Neural crest cell (in vitro differentiated cells): Measurements from ENCODE around the gene IL6ST. TPM values are rescaled to one million over a fixed set of nuclear protein-coding genes. Genes with fewer than 3 reads are reported as not detected.

Experiments used
- DNase-seq: peaks from one replicate; pipeline ENCODE4 v3.0.0; 2021; ENCODE audit warnings: low read depth, mixed read lengths, low spot score
- H3K27ac Mint-ChIP-seq: one replicate; pipeline ENCODE4 v1.8.0; 2021; ENCODE audit warnings: mild to moderate bottlenecking, mixed read lengths; ENCODE audit not compliant: unreplicated experiment
- H3K27me3 Mint-ChIP-seq: 2 replicates; pipeline ENCODE4 v1.8.0; 2021; ENCODE audit warnings: low read depth, mild to moderate bottlenecking, mixed read lengths
- H3K36me3 Mint-ChIP-seq: 2 replicates; pipeline ENCODE4 v1.8.0; 2021; ENCODE audit warnings: low read depth, mild to moderate bottlenecking, mixed read lengths
- H3K4me1 Mint-ChIP-seq: 2 replicates; pipeline ENCODE4 v1.8.0; 2021; ENCODE audit warnings: mixed read lengths
- H3K4me3 Mint-ChIP-seq: one replicate; pipeline ENCODE4 v1.8.0; 2021; ENCODE audit warnings: mild to moderate bottlenecking, mixed read lengths
- H3K9me3 Mint-ChIP-seq: 2 replicates; pipeline ENCODE4 v1.8.0; 2021; ENCODE audit warnings: mixed read lengths
- total RNA-seq: library from RNA; stranded (reverse); gene quantifications from 2 replicates; pipeline ENCODE4 v1.2.1, GENCODE V29; 2021
- TF ChIP-seq, protein P1 (sequence below): fragments of 200-600 bp; sonication (generic); conservative IDR thresholded peaks from 2 replicates; pipeline ENCODE4 v1.5.0; 2021; ENCODE audit warnings: antibody characterized with exemption, mild to moderate bottlenecking

IL6ST gene
- total RNA-seq, 1 donor from 2014 or later = 39.6 TPM

DNA sequence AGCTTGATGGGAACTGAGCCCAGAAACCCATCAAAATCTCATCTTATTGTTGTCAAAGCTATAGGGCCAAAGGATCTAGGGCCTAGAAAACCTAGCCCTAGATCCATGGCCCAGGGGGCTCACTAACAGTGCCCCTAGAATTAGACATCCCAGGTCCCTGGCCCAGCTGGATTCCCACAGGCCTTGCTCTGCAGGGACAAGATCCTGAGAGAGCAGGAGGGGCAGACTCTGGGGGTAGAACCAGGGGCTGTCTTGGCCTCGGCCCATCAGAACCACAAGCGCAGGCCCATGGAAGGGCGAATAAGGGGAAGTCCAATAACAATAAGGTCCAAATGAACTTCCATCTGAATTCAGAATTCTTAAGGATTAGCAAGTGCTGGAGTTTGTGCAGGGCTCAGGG, 69.6 kb downstream of the IL6ST start:
- DNase-seq = no peak
- no peak overlapping the region for H3K4me3 Mint-ChIP-seq

DNA sequence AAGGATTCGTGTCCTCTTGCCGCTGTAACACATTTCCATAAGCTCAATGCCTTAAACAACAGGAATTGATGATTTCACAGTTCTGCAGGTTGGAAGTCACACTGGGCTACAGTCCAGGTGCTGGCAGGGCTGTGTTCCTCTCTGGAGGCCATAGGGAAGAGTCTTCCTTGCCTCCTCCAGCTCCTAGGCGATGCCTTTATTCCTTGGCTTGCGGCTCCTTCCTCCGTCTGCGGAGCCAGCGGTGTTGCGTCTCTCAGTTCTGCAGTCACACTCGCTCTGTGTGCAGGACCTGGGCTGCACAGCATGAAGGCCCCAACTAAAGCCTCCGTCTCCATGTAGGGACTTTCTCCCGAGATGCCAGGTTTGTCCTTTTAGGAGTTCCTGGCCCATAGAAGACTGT, 70.0 kb downstream of the IL6ST start:
- Mint-ChIP-seq H3K36me3 (no peaks in the 10 kb centered on the region), H3K27ac (no peak overlapping the region), H3K9me3 (no peaks in the 10 kb centered on the region), H3K4me1 (peaks cover 6% of the 10 kb centered on the region), H3K27me3 (no peaks in the 10 kb centered on the region), H3K4me3 (no peak overlapping the region)
- no peak for DNase-seq
- TF ChIP-seq, protein P1, sequence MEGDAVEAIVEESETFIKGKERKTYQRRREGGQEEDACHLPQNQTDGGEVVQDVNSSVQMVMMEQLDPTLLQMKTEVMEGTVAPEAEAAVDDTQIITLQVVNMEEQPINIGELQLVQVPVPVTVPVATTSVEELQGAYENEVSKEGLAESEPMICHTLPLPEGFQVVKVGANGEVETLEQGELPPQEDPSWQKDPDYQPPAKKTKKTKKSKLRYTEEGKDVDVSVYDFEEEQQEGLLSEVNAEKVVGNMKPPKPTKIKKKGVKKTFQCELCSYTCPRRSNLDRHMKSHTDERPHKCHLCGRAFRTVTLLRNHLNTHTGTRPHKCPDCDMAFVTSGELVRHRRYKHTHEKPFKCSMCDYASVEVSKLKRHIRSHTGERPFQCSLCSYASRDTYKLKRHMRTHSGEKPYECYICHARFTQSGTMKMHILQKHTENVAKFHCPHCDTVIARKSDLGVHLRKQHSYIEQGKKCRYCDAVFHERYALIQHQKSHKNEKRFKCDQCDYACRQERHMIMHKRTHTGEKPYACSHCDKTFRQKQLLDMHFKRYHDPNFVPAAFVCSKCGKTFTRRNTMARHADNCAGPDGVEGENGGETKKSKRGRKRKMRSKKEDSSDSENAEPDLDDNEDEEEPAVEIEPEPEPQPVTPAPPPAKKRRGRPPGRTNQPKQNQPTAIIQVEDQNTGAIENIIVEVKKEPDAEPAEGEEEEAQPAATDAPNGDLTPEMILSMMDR = no peak

More for the DNA sequence above, 69.6 kb downstream of the IL6ST start:
- no peaks in the 10 kb centered on the region for H3K9me3 Mint-ChIP-seq
- TF ChIP-seq, protein P1 = no peak
- H3K4me1 Mint-ChIP-seq = peaks cover 6% of the 10 kb centered on the region
- no peaks in the 10 kb centered on the region for H3K27me3 Mint-ChIP-seq
- H3K27ac Mint-ChIP-seq = no peak overlapping the region
- H3K36me3 Mint-ChIP-seq = no peaks in the 10 kb centered on the region

DNA sequence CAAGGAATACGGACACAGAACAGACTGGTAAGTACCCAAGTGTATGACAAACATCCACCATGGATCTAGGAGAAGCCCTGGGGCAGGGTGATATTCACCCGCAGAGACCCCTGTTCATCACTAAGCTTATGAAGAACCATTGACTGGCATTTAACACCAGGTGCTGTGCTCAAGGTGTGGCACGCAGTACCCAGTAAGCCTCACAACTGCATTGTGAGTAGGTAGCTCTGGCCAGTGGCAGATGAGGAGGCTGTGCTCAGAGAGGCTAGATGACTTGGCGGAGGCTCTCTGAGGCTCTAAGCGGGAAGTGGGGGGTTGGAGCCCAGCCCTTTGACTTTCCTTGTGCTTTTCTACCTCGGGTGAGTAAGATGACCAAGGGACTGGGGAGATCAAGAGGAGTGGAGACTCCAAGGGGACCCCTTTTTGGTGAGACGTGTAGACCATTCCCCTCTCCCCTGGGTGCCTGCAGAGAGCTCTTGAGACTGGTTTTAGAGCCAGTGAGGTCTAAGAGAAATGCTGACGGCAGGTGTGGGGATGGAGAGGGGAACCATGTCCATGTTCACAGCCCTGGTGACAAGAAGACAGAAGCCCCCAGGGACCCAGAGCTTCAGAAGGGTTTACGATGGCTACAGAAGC, 70.8 kb downstream of the IL6ST start:
- no peaks in the 10 kb centered on the region for H3K27me3 Mint-ChIP-seq
- no peaks in the 10 kb centered on the region for H3K36me3 Mint-ChIP-seq
- H3K4me3 Mint-ChIP-seq = no peak overlapping the region
- no peaks in the 10 kb centered on the region for H3K9me3 Mint-ChIP-seq
- TF ChIP-seq, protein P1 = no peak
- H3K27ac Mint-ChIP-seq = no peak overlapping the region
- DNase-seq = no peak
- H3K4me1 Mint-ChIP-seq = peaks cover 11% of the 10 kb centered on the region

DNA sequence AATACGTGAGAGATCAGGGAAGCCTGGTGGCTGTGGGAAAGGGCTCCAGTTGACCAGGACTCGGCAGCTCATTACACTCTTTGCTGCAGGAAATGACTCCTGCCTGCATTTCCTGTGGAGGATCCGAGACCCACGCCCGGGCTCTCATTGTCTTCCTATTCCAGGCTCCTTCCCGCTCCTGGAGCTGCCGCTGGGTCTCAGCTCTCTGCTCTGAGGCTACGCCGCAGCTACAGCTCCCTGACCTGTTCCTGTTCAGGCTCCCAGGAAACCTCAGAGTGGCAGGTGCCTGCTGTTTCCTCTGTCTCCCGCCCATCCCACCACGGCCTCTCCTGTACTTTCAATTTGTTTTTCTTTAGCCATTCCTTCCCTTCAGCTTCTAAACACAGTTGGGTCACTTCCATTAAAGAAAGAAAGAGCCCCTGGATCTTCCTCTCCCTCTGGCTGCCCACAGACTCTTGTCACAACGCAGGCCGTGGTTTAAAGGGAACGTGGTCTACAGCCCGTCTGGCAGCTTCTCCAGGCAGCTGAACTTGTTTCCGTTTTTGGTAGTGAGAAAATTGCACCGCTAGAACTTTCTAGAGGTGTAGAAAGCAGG, 71.5 kb downstream of the IL6ST start:
- H3K36me3 Mint-ChIP-seq = no peaks in the 10 kb centered on the region
- no peak overlapping the region for H3K4me3 Mint-ChIP-seq
- H3K4me1 Mint-ChIP-seq = peaks cover 11% of the 10 kb centered on the region
- H3K27me3 Mint-ChIP-seq = no peaks in the 10 kb centered on the region
- no peaks in the 10 kb centered on the region for H3K9me3 Mint-ChIP-seq
- H3K27ac Mint-ChIP-seq = no peak overlapping the region
- TF ChIP-seq, protein P1 = no peak
- no peak for DNase-seq

DNA sequence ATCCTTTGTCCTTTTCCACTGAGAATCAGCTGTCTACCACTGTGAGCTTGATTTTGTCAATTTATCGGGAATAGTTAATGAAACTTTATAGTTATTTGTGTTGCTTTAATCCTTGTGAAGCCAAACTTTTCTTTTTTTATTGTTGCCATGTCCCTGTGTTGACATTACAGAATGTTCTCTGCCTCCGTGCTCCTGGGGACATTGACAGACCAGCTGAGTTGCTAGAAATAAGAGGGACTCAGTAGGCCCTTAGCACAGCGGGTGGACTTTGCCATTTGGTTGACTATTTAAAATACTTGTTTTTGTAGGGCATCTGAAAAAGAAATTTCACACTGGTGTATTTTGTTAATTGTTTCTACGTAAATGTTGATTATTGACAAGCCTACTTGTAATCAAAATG, 73.1 kb downstream of the IL6ST start:
- no peaks in the 10 kb centered on the region for H3K36me3 Mint-ChIP-seq
- DNase-seq = no peak
- no peaks in the 10 kb centered on the region for H3K27me3 Mint-ChIP-seq
- TF ChIP-seq, protein P1 = no peak
- H3K9me3 Mint-ChIP-seq = no peaks in the 10 kb centered on the region
- H3K27ac Mint-ChIP-seq = no peak overlapping the region
- H3K4me3 Mint-ChIP-seq = no peak overlapping the region
- H3K4me1 Mint-ChIP-seq = peaks cover 16% of the 10 kb centered on the region
